Panc1 (cell line): ENCODE results near the gene DDX28. TPM values are rescaled to one million over a fixed set of nuclear protein-coding genes. Genes with fewer than 3 reads are reported as not detected.
A peak's percentile ranks its signal among the peaks of the same experiment; 100 is the strongest.

Source experiments
- ATAC-seq: fragments of 200-7000 bp; cut with Tn5 transposase; 2 replicates; pipeline ENCODE4 v1.9.1; 2020; ENCODE audit warnings: mild to moderate bottlenecking, moderate library complexity
- BruUV-seq: library from RNA; stranded (reverse); fragments of 400-500 nt; replicated peaks from 2 replicates; lab custom pipeline; 2021; lab: Mats Ljungman, UMichigan
- CTCF ChIA-PET: fragments of 300-600 bp; sonication (Branson Sonifier 250); formaldehyde crosslinking; loops from one replicate; lab custom pipeline; 2022; ENCODE audit warnings: antibody characterized with exemption; lab: Charles Lee
- POLR2A ChIA-PET: fragments of 300-600 bp; sonication (Branson Sonifier 250); formaldehyde crosslinking; loops from one replicate; lab custom pipeline; 2022; ENCODE audit warnings: antibody characterized with exemption; lab: Charles Lee
- DNase-seq: peaks from one replicate; pipeline ENCODE4 v3.0.0-alpha.2; 2010; ENCODE audit warnings: low read depth, low spot score
- H3K27ac ChIP-seq: 2 replicates; pipeline ENCODE4 v1.5.1; 2011; ENCODE audit warnings: mild to moderate bottlenecking, low read length, inconsistent platforms
- H3K27me3 ChIP-seq: fragments of 200-500 bp; sonication (Bioruptor generic); 2 replicates; pipeline ENCODE4 v1.6.0; 2014; ENCODE audit warnings: low read length, inconsistent platforms; ENCODE audit not compliant: control insufficient read depth, insufficient read depth
- H3K36me3 ChIP-seq: fragments of 200-500 bp; sonication (Bioruptor generic); 2 replicates; pipeline ENCODE4 v1.5.1; 2014; ENCODE audit warnings: inconsistent platforms, mild to moderate bottlenecking, low read length, moderate library complexity; ENCODE audit not compliant: control insufficient read depth, insufficient read depth
- H3K4me1 ChIP-seq: 2 replicates; pipeline ENCODE4 v1.5.1; 2011; ENCODE audit warnings: inconsistent platforms, mild to moderate bottlenecking, low read length, moderate library complexity; ENCODE audit not compliant: control insufficient read depth, insufficient read depth
- H3K4me3 ChIP-seq, 2 experiments: 2 replicates each; pipeline ENCODE4 v1.5.1; 2011 to 2012; ENCODE audit warnings: low read depth in 2 of 2, low read length in 2 of 2, mild to moderate bottlenecking in 2 of 2, inconsistent platforms in 1 of 2, moderate library complexity in 1 of 2
- H3K9me3 ChIP-seq: fragments of 200-500 bp; sonication (Bioruptor generic); 2 replicates; pipeline ENCODE4 v1.5.1; 2014; ENCODE audit warnings: low read depth, mild to moderate bottlenecking, inconsistent platforms, low read length, moderate library complexity; ENCODE audit not compliant: control insufficient read depth, insufficient read depth
- POLR2AphosphoS5 ChIP-seq: IDR thresholded peaks from 2 replicates; pipeline ENCODE4 v1.6.1; 2012; ENCODE audit warnings: mild to moderate bottlenecking, low read depth, low read length, moderate library complexity
- SIN3A ChIP-seq: IDR thresholded peaks from 2 replicates; pipeline ENCODE4 v1.6.1; 2012; ENCODE audit warnings: low read depth, mild to moderate bottlenecking, low read length, moderate library complexity, borderline replicate concordance; ENCODE audit not compliant: insufficient read depth
- TCF7L2 ChIP-seq: IDR thresholded peaks from 2 replicates; pipeline ENCODE4 v1.6.1; 2011; ENCODE audit warnings: mild to moderate bottlenecking, low read depth, low read length, inconsistent platforms
- in situ Hi-C: cut with HindIII; loops from 2 replicates; pipeline ENCODE4 v1.10.0; 2016; ENCODE audit warnings: low sequenced_read_pairs, low pct_unique_long_range_greater_than_20kb
- intact Hi-C: fragments of 100-400 bp; cut with micrococcal nuclease; formaldehyde crosslinking; loops from one replicate; pipeline ENCODE4 v1.10.0; 2022; ENCODE audit not compliant: unreplicated experiment
- total RNA-seq: library from RNA; stranded (reverse); gene quantifications from one replicate; pipeline ENCODE4 v1.2.1, GENCODE V29; 2021; ENCODE audit not compliant: unreplicated experiment
- TF ChIP-seq, protein P1 (sequence below), 2 experiments: IDR thresholded peaks; 2 replicates each; pipeline ENCODE4 v1.6.1; 2011 to 2012; ENCODE audit warnings: low read depth in 2 of 2, control low read depth in 1 of 2, low read length in 1 of 2, mild to moderate bottlenecking in 1 of 2, moderate library complexity in 1 of 2; ENCODE audit not compliant: insufficient read depth in 1 of 2
- TF ChIP-seq, protein P2 (sequence below): fragments of 450-650 bp; IDR thresholded peaks from 2 replicates; pipeline ENCODE4 v1.5.1; 2017; ENCODE audit warnings: mild to moderate bottlenecking

Gene DDX28
- total RNA-seq, 1 experiment from 2014 or later: 8.4 TPM

DNA sequence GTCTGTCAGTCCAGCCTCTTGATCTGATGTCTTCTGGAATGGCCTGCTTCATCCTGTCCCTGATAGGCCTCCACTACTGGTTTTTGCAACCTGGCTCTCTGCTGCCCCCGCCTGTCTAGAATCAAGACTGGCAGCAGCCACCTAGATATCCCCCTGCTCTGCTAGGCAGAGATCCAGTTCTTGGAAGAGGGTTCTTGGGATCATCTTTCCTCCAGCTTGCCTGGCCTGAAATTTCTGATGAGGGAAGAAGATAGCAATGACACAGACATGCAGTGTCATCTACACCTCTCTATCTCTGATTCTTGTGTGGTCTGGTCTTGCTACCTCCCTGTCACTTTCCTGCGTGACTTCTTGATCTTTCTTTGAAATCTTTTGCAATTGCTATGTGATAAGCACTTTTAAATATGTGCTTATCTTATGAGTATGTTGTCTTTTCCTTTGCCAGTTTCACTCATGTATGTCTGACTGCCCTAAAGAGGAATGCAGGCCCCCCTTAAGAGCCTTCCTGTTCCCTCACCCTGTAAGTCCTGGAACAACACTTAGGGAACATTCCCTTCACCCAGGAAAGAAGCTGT lies 41.8 kb upstream of the DDX28 start:
- Histone ChIP-seq H3K27me3 (no peaks in the 10 kb centered on the region), H3K4me1 (no peaks in the 10 kb centered on the region), H3K9me3 (no peaks in the 10 kb centered on the region), H3K36me3 (no peaks in the 10 kb centered on the region), H3K4me3 (no peak overlapping the region), H3K27ac (no peak overlapping the region)
- TF ChIP-seq, protein P1, sequence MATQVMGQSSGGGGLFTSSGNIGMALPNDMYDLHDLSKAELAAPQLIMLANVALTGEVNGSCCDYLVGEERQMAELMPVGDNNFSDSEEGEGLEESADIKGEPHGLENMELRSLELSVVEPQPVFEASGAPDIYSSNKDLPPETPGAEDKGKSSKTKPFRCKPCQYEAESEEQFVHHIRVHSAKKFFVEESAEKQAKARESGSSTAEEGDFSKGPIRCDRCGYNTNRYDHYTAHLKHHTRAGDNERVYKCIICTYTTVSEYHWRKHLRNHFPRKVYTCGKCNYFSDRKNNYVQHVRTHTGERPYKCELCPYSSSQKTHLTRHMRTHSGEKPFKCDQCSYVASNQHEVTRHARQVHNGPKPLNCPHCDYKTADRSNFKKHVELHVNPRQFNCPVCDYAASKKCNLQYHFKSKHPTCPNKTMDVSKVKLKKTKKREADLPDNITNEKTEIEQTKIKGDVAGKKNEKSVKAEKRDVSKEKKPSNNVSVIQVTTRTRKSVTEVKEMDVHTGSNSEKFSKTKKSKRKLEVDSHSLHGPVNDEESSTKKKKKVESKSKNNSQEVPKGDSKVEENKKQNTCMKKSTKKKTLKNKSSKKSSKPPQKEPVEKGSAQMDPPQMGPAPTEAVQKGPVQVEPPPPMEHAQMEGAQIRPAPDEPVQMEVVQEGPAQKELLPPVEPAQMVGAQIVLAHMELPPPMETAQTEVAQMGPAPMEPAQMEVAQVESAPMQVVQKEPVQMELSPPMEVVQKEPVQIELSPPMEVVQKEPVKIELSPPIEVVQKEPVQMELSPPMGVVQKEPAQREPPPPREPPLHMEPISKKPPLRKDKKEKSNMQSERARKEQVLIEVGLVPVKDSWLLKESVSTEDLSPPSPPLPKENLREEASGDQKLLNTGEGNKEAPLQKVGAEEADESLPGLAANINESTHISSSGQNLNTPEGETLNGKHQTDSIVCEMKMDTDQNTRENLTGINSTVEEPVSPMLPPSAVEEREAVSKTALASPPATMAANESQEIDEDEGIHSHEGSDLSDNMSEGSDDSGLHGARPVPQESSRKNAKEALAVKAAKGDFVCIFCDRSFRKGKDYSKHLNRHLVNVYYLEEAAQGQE (IDR thresholded peaks at IDR 0.05; ENCODE audit: insufficient read depth in 1 of 2, low read depth in 2 of 2, low read length in 1 of 2): no peak
- TF ChIP-seq, protein P2, sequence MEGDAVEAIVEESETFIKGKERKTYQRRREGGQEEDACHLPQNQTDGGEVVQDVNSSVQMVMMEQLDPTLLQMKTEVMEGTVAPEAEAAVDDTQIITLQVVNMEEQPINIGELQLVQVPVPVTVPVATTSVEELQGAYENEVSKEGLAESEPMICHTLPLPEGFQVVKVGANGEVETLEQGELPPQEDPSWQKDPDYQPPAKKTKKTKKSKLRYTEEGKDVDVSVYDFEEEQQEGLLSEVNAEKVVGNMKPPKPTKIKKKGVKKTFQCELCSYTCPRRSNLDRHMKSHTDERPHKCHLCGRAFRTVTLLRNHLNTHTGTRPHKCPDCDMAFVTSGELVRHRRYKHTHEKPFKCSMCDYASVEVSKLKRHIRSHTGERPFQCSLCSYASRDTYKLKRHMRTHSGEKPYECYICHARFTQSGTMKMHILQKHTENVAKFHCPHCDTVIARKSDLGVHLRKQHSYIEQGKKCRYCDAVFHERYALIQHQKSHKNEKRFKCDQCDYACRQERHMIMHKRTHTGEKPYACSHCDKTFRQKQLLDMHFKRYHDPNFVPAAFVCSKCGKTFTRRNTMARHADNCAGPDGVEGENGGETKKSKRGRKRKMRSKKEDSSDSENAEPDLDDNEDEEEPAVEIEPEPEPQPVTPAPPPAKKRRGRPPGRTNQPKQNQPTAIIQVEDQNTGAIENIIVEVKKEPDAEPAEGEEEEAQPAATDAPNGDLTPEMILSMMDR: peak; percentile 87
- no peak for TF ChIP-seq SIN3A
- no peak for TF ChIP-seq POLR2AphosphoS5
- TF ChIP-seq TCF7L2: no peak
- BruUV-seq: no TSS peak
- in situ Hi-C loops: no loop called here
- intact Hi-C loops: no loop called here
- CTCF ChIA-PET: interaction anchor here (0.6 to 0.7 kb wide), 2 partner anchors 21 to 57 kb away, joined by 4 to 7 read pairs; no protein-coding TSS in a partner anchor
- ATAC-seq (peak; percentile 97), DNase-seq (no peak)
- POLR2A ChIA-PET: interaction anchor here (0.6 to 0.7 kb wide), 2 partner anchors 24 to 174 kb away, joined by 3 to 4 read pairs; no protein-coding TSS in a partner anchor

DNA sequence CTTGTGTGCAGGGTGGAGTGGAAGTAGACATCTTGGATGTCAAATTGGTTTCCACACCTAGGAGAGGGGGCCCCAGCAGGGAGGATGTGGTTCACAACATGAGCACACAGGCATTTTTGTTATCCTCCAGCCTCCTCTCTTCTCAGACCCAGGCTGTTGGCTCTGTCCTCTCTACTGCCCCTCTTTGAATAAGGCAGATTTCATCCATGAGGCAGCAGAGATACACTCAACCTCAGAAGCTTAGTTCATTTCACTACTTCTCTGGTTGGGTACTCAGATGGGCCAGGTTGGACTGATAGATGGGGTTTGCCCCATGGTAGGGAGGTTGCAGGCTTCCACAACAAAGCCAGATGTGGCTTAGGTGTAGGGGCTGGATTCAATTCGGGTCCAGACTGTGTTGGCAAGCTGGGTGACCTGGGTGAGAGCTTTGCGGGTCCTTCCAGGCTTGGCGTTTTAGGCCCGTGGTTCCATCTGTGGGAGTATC lies 39.9 kb upstream of the DDX28 start:
- no peaks in the 10 kb centered on the region for H3K36me3 ChIP-seq
- ATAC-seq (no peak), DNase-seq (no peak)
- H3K4me1 ChIP-seq: no peaks in the 10 kb centered on the region
- H3K27ac ChIP-seq: no peak overlapping the region
- H3K9me3 ChIP-seq: no peaks in the 10 kb centered on the region
- intact Hi-C loops (no loop called here), in situ Hi-C loops (no loop called here)
- ChIA-PET POLR2A (no interaction called here), CTCF (no interaction called here)
- TF ChIP-seq POLR2AphosphoS5: no peak
- no peak for TF ChIP-seq SIN3A
- TF ChIP-seq, protein P1 (IDR thresholded peaks at IDR 0.05; ENCODE audit: insufficient read depth in 1 of 2, low read depth in 2 of 2, low read length in 1 of 2): no peak
- TF ChIP-seq TCF7L2: no peak
- TF ChIP-seq, protein P2: no peak
- no peaks in the 10 kb centered on the region for H3K27me3 ChIP-seq
- no TSS peak for BruUV-seq
- H3K4me3 ChIP-seq: no peak overlapping the region
